Endothelial cell of umbilical vein (primary cell): ENCODE data around the gene CRTC2. TPM values are rescaled to one million over a fixed set of nuclear protein-coding genes. Genes with fewer than 3 reads are reported as not detected.

ENCODE experiments used
- BruUV-seq: library from RNA; stranded (reverse); fragments of 400-500 nt; replicated peaks from 2 replicates; lab custom pipeline; 2021; lab: Mats Ljungman, UMichigan
- CTCF ChIA-PET: fragments of 300-600, 350-600 bp; sonication (Branson Sonifier 250); formaldehyde crosslinking; loops from one replicate; lab custom pipeline; 2021; ENCODE audit warnings: antibody characterized with exemption, inconsistent platforms; lab: Charles Lee
- POLR2A ChIA-PET: fragments of 300-600, 350-600 bp; sonication (Branson Sonifier 250); formaldehyde crosslinking; loops from one replicate; lab custom pipeline; 2021; ENCODE audit warnings: antibody characterized with exemption, inconsistent platforms; lab: Charles Lee
- DNase-seq: peaks from one replicate; pipeline ENCODE4 v3.0.0-alpha.2; 2011; ENCODE audit warnings: low read depth, low spot score
- FAIRE-seq: peaks from 2 replicates; lab custom pipeline; 2011; peaks lifted over from hg19 to GRCh38; lab: Jason Lieb, UNC
- H2AFZ ChIP-seq: 2 replicates; pipeline ENCODE4 v1.6.0; 2012; ENCODE audit warnings: low read depth, low read length, control low read depth, inconsistent platforms
- H3K27ac ChIP-seq: 2 replicates; pipeline ENCODE4 v1.5.1; 2011; ENCODE audit warnings: low read depth, mild to moderate bottlenecking, control low read depth, low read length, moderate library complexity; ENCODE audit not compliant: insufficient read depth
- H3K27me3 ChIP-seq, 2 experiments: 2 replicates each; pipeline versions ENCODE4 v1.6.0 to v1.6.1; 2011; ENCODE audit warnings: low read length in 2 of 2, mixed read lengths in 1 of 2; ENCODE audit not compliant: control insufficient read depth in 2 of 2, insufficient read depth in 2 of 2
- H3K36me3 ChIP-seq, 2 experiments: 2 replicates in 1 of 2; 3 replicates in 1 of 2; pipeline ENCODE4 v1.5.1; 2011; ENCODE audit warnings: low read length in 2 of 2, mild to moderate bottlenecking in 1 of 2, moderate library complexity in 1 of 2; ENCODE audit not compliant: control insufficient read depth in 2 of 2, insufficient read depth in 2 of 2; ENCODE audit errors: extremely low read depth in 1 of 2
- H3K4me1 ChIP-seq: 3 replicates; pipeline ENCODE4 v1.5.1; 2011; ENCODE audit warnings: mild to moderate bottlenecking, low read length; ENCODE audit not compliant: control insufficient read depth, insufficient read depth; ENCODE audit errors: extremely low read depth
- H3K4me2 ChIP-seq: 2 replicates; pipeline ENCODE4 v1.6.1; 2011; ENCODE audit warnings: low read length, control low read depth, mixed read lengths; ENCODE audit not compliant: insufficient read depth
- H3K4me3 ChIP-seq, 3 experiments: fragments of 200-600 bp in 1 of 3; sonication (generic), shearing (Covaris generic) in 1 of 3; replicated peaks in 1 of 3; 2 replicates each; pipeline ENCODE4 v1.5.1; 2011 to 2016; ENCODE audit warnings: control low read depth in 3 of 3, low read length in 3 of 3, mild to moderate bottlenecking in 2 of 3, inconsistent platforms in 1 of 3, low read depth in 1 of 3, moderate library complexity in 1 of 3; ENCODE audit not compliant: insufficient read depth in 1 of 3
- H3K79me2 ChIP-seq: 2 replicates; pipeline ENCODE4 v1.6.0; 2012; ENCODE audit warnings: low read length, inconsistent platforms; ENCODE audit not compliant: control insufficient read depth, insufficient read depth
- H3K9ac ChIP-seq: replicated peaks from 2 replicates; pipeline ENCODE3; 2011; ENCODE audit warnings: low read length, control low read depth; ENCODE audit not compliant: insufficient read depth; ENCODE audit errors: extremely low read depth
- H3K9me1 ChIP-seq: replicated peaks from 3 replicates; pipeline ENCODE4 v1.6.0; 2011; ENCODE audit warnings: mild to moderate bottlenecking, low read length; ENCODE audit not compliant: control insufficient read depth, insufficient read depth; ENCODE audit errors: extremely low read depth
- H3K9me3 ChIP-seq: replicated peaks from 2 replicates; pipeline ENCODE4 v1.5.1; 2012; ENCODE audit warnings: low read length, inconsistent platforms; ENCODE audit not compliant: control insufficient read depth, insufficient read depth
- H4K20me1 ChIP-seq: replicated peaks from 2 replicates; pipeline ENCODE3; 2011; ENCODE audit warnings: mild to moderate bottlenecking, low read length; ENCODE audit not compliant: control insufficient read depth, insufficient read depth; ENCODE audit errors: extremely low read depth
- JUN ChIP-seq: IDR thresholded peaks from 2 replicates; pipeline ENCODE4 v1.6.1; 2011; ENCODE audit warnings: borderline replicate concordance, low read depth; ENCODE audit not compliant: insufficient read length, insufficient read depth
- MAX ChIP-seq: IDR thresholded peaks from 2 replicates; pipeline ENCODE4 v1.6.1; 2011; ENCODE audit not compliant: insufficient read depth, insufficient read length
- MYC ChIP-seq: IDR thresholded peaks from one replicate; pipeline ENCODE4 v1.6.1; 2011; ENCODE audit warnings: mild to moderate bottlenecking, low read depth, low read length
- POLR2A ChIP-seq: IDR thresholded peaks from 2 replicates; pipeline ENCODE4 v1.6.1; 2012; ENCODE audit warnings: low read depth, mild to moderate bottlenecking, control low read depth, low read length
- POLR2AphosphoS5 ChIP-seq: IDR thresholded peaks from 2 replicates; pipeline ENCODE4 v1.6.1; 2012; ENCODE audit warnings: low read depth, mild to moderate bottlenecking, control low read depth, low read length, moderate library complexity; ENCODE audit not compliant: insufficient read depth
- dilution Hi-C: fragments of 300-500 bp; cut with MboI; formaldehyde crosslinking; loops from one replicate; pipeline ENCODE4 v1.15.0; 2019; ENCODE audit warnings: low sequenced_read_pairs; ENCODE audit not compliant: extremely low pct_ligation_motif_present
- intact Hi-C: fragments of 100-400 bp; cut with micrococcal nuclease; formaldehyde crosslinking; loops from one replicate; pipeline ENCODE4 v1.10.0; 2022
- polyA plus RNA-seq, 4 experiments: library from polyadenylated mRNA; depleted of rRNA in 3 of 4; stranded (reverse) in 3 of 4; unstranded in 1 of 4; fragments of >200 nt; gene quantifications; 2 replicates each; pipeline versions ENCODE4 v1.2.1 to v1.2.3, GENCODE V29; 2011 to 2012; ENCODE audit warnings: missing spikeins in 1 of 4
- total RNA-seq: library from RNA; stranded (reverse); gene quantifications from 2 replicates; pipeline ENCODE4 v1.2.3, GENCODE V29; 2021

CRTC2 gene
- total and polyA plus RNA-seq, 2 donors (not counting 3 experiments of a cell fraction or from before 2014, with no cell fraction given) = 40.2 to 42.2 TPM

GRCh38 chr1:153908071-153908470 is 50.3 kb downstream of the CRTC2 start:
- POLR2A ChIA-PET = interaction anchor here (0.7 kb wide), 1 partner anchor 87 kb away, joined by 3 read pairs; no protein-coding TSS in a partner anchor
- intact Hi-C loops = no loop called here
- H4K20me1 ChIP-seq = peaks cover 6% of the 10 kb centered on the region
- TF ChIP-seq POLR2A (no peak), MYC (no peak)
- peaks cover 90% of the 10 kb centered on the region for H3K79me2 ChIP-seq
- no peak overlapping the region for H3K9ac ChIP-seq
- no peak overlapping the region for H3K4me2 ChIP-seq
- no peak overlapping the region for H3K27ac ChIP-seq
- no peaks in the 10 kb centered on the region for H3K4me1 ChIP-seq
- no peaks in the 10 kb centered on the region for H3K9me1 ChIP-seq
- H3K27me3 ChIP-seq = no peaks in the 10 kb centered on the region
- FAIRE-seq (no peak), DNase-seq (no peak)
- dilution Hi-C loops = no loop called here
- CTCF ChIA-PET = no interaction called here
- H3K36me3 ChIP-seq = peaks cover 0 to 2% of the 10 kb centered on the region in 2 experiments
- H3K4me3 ChIP-seq = no peak overlapping the region
- no peak overlapping the region for H2AFZ ChIP-seq
- BruUV-seq = no TSS peak
- no peaks in the 10 kb centered on the region for H3K9me3 ChIP-seq

GRCh38 chr1:153907134-153907533 is 51.3 kb downstream of the CRTC2 start:
- intact Hi-C loops = no loop called here
- Histone ChIP-seq H4K20me1 (peaks cover 6% of the 10 kb centered on the region), H2AFZ (no peak overlapping the region), H3K4me2 (no peak overlapping the region), H3K4me1 (no peaks in the 10 kb centered on the region), H3K27me3 (no peaks in the 10 kb centered on the region), H3K36me3 (peaks cover 0 to 2% of the 10 kb centered on the region in 2 experiments), H3K4me3 (no peak overlapping the region), H3K9me1 (no peaks in the 10 kb centered on the region), H3K9me3 (no peaks in the 10 kb centered on the region), H3K27ac (no peak overlapping the region), H3K9ac (no peak overlapping the region), H3K79me2 (peaks cover 89% of the 10 kb centered on the region)
- ChIA-PET CTCF (no interaction called here), POLR2A (no interaction called here)
- FAIRE-seq (no peak), DNase-seq (no peak)
- TF ChIP-seq MYC = no peak
- no peak for TF ChIP-seq POLR2A
- no peak for TF ChIP-seq MAX
- no peak for TF ChIP-seq JUN
- TF ChIP-seq POLR2AphosphoS5 = no peak
- BruUV-seq = no TSS peak
- dilution Hi-C loops = no loop called here
